DMS153 treated with DMSO at 0.1 percent for 48 hours (cell line): ENCODE measurements around the gene TPD52L1.

Experiments used
- DNase-seq: peaks from one replicate; lab custom pipeline; 2025; ENCODE audit not compliant: unreplicated experiment; lab: John Stamatoyannopoulos, UW

TPD52L1 gene

DNA sequence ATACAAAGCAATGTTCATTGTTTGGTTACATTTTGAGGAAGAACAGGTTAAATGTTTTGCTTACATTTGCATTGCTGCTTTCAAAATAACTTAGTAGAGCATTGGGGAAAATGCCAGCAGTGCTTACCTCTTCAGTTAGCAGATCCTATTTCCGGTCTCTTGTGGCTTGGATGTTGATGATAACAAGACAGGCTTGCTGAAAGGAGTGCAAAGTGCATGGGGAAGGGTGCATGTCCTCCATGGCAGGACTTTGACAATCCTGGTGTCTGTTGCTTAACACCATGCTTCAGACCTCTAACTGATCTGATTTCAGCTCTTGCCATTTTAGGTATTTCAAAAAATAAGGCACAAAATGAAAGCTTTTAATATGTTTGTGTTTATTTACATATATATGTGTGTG is 21.1 kb downstream of the TPD52L1 start:
- no peak for DNase-seq

DNA sequence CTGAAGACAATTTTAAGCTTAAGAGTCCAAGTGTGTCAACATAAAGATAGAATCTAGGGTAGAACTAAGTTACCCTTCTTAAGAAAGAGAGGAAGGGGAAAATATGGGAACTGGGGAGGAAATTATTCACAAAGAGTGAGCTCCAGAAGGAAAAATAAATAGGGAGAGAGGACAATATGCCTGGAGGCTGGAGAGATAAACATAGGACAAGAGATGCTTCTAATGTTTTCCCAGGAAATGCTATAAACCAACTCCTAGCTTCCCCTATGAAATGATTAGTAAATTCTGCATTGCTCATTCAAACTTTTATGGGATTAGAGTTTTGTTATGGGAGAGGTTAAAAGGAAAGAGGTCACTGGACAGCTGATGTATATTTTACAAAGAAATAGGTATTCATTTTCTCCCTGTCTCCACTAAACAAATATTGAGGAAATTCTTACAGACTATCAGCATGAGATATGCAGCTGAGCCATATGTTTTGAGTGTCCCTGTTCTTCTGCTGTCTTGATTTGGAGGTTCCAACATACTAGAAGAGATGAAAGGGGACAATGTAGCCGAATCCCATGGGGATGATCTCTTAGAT is 22.0 kb downstream of the TPD52L1 start:
- DNase-seq: no peak

DNA sequence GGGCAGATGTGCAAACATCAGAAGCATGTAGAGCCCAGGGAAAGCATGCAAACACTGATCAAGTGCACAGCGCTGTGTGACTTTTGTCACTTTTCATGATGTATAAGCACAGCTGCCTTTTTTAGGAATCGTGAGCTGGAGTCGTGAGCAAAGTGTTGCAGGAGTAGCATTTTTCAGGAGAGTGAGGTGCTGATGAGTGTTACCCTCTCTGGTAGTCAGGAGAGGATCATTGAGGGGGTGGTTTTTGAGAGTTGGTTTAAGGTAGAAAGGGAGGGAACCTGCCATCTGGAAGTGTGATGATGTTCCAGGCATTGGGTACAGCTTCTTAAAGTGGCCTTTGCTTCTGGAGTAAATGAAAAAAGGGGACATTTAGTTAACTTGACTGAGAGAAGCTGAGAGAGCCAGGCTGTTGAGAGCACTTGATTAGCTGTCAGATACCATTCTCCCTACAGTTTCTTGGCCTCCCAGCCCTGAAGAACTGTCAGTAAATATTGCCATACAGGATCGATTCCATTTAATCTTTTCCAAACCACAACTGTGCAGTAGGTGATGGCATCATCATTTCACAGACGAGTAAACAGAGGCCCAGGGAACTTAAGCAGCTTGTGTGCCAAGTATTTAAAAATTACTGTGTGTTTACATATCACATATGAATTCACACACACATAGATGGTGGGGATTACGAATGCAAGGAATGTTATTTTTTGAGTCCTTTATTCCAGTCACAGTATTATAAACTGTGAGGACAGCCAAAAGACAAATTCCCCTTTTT is 28.9 kb downstream of the TPD52L1 start:
- no peak for DNase-seq

DNA sequence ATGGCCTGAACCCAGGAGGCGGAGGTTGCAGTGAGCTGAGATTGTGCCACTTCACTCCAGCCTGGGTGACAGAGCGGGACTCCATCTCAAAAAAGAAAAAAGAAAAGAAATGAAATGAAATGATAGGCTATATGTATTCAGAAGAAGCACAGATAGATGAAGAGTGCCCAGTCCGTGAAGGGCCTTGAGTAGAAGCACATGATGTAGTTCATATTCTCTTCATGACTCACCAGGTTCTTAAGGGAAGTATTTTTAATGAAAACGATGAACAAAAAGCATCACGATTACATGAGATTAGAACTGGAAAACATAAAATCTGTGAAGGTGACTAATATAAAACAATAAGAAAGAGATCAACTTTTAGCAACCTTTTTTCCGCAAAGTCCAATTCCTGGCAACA is 29.8 kb downstream of the TPD52L1 start:
- DNase-seq: no peak

DNA sequence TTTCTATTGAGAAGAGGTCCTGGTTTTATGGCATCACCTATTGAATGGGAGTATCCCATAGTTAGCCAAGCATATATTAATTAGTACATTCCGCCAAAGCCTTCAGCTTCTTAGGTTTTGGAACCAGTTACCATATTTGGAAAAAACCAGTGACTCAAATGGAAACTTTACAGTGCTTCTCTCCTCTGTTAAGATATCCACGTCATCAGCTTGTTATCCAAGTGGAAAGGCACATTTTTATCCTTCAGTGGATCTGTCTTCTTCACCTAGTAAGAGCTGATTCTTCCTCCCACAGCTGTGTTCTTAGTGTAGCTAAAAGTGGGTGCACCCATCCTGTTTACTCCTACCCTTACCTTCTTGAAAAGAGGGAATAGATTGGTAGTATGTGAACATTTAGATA is 34.5 kb downstream of the TPD52L1 start:
- DNase-seq: no peak

DNA sequence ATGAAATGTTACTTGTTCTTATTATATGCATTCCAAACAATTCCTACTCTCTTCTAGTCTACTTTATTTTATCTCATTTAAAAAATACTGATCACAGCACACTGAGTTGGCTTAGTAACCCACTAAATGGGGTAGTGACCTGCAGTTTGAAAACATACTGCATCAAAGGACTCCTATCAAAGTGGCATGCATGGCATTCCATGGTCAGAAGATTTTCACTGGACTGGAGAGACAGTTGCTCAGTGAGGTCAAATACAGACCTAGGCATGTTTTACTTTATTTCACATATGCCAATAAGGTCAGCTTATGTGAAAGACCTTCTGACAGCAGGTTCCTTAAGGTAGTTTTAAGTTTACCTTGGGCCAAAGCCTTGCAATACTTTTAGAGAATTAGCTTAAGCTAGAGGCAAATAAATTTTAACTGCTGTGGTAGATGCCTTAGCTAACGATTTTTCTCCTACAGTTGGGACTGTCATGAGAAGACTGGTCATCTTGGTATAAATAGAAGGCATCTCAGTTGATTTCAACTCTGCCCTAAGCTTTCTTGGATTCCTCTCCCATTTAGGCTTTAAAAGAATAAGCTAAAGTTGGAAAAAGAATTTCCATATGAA is 35.1 kb downstream of the TPD52L1 start:
- DNase-seq: no peak

DNA sequence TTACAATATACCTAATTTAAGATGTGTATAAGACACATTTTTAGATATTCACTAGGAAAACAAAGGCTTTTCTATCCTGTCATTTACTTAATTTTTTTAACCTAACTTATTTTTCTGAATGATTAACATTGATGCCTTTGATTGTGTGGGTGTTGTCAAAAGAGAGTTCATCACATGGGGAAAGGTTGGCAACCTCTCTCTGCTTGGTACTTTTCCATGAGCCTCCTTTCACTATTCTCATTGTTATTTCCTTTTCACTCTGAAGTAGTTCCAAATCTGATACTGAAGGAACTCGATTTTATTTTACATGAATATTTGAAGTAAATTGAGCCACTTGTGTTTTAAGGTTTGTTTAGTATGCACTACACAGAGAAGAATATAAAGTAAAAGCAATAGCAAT is 35.9 kb downstream of the TPD52L1 start:
- no peak for DNase-seq

DNA sequence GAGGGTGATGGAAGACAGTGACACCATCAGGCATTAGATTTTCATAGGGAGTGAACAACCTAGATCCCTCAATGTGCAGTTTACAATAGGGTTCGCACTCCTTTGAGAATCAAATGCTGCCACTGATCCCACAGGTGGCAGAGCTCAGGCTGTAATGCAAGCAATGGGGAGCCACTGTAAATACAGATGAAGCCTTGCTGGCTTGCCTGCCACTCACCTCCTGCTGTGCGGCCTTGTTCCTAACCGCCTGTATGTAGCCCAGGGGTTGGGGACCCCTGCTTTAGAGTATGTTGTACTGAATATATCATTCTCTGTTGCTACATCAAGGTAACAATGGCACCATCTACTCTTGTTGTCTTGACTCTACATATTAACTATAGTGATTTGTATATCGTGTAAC is 37.1 kb downstream of the TPD52L1 start:
- no peak for DNase-seq

DNA sequence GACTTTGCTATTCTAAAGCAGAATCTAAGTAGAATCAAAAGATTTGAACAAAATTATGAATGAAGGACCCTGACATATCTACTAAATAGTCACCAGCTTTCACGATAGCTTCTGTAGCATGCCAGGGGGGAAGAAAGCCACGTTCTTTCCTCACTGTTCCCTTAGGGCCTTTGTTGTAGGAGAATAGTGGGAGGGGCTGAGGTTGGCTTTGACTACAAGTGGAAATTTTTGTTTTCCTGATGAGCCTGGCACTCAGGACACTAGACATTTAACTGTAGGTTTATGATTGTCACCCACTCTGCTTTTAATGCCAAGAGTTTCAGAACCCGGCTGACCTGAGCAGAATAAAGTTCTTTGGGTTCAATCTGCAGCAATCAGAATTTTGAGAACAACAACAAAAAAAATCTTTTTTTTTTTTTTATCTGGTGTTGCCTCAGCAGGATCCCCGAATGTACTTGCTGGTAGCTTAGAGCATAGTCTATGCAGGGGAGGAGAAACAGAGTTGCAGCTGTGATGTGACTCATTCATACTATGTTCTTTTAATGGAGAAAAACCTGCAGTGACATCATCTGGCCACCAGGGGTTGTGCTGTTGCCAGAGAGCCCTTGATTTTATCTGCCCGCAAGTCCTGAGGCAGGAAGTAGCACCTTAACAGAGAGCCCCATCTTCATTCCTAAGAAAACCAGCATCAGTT is 38.5 kb downstream of the TPD52L1 start:
- peak; percentile 18 for DNase-seq

DNA sequence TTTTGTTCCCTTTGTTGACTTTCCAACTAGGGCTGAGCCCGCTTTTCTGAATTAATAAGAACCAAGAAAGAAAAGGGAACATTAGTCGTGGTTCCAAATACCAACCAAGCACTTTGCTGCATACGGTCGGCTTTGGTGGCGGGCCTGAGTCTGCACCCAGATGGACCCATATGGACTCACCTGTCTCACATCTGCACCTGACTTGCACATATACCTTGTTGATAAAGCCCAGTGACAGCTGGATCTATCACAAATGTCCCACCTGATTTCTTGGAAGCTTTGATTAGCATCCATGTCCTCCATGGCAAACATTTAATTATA is 39.0 kb downstream of the TPD52L1 start:
- DNase-seq: no peak

DNA sequence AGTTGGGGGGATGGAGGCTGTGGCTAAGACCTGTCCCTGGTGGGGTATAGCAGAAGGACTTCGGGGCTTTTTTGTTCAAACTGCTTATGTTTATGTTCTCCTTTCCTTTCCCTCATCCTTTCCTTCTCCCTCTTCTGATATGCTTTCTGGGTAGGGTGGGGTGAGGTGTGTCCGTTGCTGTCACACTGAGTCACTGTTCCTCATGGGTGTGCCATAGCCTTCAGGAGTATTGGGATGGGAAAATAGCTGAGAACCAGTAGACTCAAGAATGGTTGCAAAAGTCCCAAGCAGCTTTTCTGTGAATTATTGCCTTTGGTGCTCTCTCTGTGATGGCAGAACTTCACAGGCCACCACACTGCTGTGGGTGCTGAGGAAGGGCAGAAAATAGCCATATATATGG is 39.6 kb downstream of the TPD52L1 start:
- DNase-seq: no peak

DNA sequence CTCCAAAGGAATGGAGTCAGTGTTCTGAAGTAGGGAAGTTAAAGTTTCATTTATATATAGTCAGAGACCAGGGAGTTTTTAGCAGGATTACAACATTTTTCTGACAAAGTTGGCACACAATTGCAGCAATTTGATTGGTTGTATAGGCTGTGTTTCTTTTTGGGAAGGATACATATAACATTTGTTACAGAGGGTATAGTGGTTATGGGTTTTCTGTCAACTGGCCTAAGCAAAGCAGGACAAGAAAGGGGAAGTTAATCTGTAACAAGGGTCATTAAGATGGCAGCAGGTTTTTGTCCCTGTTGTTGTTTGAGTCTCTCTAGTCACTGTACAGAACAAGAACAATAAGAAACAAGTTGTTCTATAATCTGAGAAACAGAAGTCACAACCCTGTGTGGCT is 41.4 kb downstream of the TPD52L1 start:
- DNase-seq: no peak

DNA sequence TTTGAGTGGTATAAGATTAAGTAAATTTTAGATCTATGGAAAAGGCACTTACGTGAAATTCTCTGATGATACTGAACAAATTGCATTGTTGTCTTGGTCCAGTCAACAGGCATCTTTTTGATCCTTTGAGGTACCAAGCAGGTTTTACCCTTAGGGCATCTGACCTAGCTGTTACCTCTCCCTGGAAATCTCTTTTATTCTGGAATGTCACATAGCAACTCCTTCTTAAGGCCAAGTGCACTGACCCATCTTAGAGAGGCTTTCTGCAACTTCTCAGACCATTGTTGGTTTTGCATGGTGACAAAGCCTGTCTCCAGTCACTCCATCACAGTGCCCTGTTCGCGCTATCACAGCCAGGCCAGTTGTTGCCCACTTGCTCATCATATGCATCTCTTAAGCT is 42.0 kb downstream of the TPD52L1 start:
- DNase-seq: no peak

DNA sequence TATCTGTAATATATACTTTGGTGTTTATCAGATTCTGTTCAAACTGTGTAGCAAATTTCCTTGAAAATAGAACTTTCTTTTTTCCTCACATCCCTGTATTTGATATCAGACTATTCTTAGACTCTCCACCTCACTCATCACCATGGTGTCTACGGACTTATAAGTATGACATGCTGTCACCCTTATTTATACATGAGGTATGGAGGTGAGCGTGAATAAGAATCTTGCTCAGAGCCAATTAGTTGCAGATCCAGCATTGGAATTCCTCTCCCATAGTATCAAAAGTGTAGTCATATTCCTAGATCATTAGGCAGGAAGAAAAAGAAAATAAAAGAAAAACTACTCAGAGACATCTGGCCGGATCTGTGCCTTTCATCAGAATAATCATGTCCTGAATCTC is 43.0 kb downstream of the TPD52L1 start:
- DNase-seq: no peak

DNA sequence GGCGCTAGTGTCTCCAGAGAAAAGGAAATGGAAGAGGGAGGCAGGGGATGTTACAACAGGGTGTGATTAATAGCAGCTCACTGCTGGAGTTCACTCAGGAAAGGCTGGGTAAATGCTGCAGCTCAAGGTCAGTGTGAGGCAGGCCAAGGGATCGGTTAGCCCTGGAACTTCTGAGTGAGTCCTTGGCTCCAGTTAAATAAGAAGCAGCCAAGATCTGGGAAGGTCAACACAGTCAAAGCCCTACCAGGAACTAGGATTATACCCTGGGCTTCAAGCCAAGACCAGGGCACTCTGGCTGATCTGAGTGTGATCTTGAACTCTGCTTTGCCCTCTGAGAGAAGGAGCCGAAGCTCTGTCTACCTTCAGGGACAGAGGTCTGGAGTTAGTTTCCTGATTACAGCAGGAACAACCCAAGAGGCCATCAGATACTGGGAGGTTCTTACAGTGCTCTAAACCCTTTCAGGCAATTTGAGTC is 44.3 kb downstream of the TPD52L1 start:
- DNase-seq: no peak

DNA sequence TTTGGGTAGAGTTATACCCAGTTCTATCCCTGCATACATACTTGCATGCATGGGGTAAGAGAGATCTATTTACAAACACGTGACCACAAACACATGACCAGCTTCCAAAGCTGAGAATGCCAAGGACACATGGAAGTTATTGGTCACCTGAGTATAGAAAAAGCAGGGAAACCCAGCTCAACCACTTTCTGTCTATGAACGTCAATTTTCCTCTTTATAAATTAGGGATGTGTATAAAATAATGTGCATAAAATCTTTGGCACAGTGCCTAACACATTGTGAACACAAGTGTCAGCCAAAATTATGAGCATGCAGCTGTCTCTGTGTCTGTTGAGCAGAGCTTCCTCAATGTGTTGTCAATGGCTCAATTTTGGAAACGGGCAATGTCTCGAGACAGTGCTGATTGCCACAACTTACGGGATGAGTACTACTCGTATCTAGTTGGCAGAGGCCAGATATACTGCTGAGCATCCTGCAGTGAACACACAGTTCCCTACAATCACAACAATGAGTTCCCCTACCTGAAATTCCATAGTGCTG is 44.9 kb downstream of the TPD52L1 start:
- DNase-seq: no peak

DNA sequence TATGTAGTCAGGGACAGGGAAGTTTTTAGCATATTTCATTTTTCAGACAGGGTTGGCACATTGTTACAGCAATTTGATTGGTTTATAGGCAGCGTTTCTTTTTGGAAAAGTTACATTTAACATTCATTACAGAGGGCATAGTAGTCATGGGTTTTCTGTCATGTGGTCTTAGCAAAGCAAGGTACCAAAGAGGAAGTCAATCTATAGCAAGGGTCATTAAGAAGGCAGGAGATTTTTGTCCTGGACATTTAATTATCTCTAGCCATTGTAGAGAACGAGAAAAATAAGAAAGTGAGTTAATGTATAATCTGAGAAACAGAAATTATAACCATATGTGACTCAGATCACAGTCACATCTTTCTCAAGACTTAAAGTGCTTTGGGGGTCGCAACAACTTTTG is 47.4 kb downstream of the TPD52L1 start:
- no peak for DNase-seq

DNA sequence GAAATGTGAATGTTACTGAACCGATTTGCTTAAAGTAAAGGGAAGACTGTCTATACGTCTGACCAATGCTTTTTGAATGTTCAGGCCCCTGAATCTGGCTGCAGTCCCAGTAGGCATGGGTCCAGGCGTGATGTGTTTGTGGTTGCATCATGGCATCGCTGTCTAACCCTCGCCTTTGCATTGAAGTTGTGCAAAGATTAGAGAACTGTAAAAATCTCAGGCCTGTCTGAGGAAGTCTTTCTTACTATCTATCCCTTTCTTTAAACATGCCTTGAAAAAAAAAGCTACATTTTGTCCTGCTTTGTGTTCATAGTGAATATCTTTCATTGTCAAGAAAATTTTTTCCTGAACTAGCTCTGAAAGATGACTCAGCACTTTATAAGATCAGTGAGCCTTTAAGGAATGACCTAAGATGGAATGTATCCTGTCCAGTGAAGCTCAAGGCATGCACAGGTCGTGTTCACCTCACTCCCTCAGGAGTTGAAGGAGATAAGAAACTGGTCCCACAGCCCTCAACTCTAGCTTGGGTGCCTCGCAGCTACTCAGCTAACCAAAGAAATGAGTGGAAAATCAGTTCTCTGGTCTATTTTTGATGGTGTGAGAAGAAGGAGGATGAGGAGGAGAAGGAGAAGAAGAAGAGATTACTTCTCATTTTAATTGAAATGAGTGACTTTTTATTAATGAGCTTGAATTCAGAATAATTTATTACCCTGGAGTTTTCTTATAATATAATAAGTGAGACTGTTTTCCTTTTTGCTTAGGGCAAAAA is 48.6 kb downstream of the TPD52L1 start:
- no peak for DNase-seq

DNA sequence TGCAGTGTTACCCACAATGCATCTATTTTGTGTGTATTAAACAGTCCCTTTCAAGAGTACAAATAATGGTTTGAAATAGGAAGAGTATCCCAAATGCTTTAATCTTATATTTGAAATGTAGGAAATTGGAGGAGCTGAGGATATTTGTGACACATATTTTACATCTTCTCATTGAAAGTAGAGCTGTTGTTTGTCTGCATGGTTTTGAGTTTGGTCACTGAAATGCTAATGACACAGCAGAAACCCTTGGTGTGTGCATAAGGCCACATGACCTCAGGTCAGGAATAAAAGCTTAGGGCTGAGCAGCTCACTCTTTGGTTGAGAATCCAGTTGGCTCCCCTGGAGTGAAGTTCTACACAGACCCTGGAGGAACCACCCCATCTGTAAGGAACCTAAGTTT is 49.8 kb downstream of the TPD52L1 start:
- DNase-seq: no peak

DNA sequence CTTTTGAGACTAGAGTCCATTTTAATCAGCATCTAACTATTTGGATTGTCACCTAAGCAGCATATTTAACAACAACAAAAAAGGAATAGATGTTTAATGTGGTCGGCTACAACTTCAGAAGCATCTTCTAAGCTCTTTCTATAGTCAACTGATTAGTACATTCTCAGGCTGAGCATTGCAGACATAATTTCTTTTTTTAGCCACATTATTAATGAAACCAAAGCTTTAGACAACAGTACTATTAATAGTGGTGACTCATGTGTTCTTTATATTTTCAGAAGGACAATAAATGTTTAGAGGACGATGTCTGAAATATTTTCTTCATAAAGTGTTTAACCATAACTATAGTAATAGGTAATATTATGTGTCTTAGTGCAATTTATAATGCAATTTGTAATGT is 52.4 kb downstream of the TPD52L1 start:
- DNase-seq: no peak

DNA sequence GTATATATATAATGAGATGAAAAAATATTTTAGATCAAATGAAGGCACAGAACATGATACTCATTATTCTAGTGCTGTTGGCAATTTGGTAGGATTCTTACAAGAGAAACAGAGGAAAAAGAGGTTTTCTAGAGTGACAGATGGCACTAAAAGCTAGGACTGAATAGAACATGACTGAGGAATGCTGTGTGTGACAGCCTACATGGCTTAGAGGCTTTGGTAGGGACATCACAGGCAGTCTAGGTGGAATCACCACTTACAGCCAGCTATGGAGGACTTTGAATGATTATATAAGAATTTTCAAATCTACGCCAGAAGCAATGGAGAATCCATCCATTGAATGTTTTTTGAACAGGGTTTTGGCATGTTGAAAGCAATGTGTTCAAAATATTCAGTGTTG is 52.8 kb downstream of the TPD52L1 start:
- no peak for DNase-seq
